GM19035 (cell line): ENCODE measurements around the gene MYL11.
A peak's percentile ranks its signal among the peaks of the same experiment; 100 is the strongest.

Source experiments
- ATAC-seq: cut with Tn5 transposase; IDR thresholded peaks from one replicate; pipeline ENCODE4 v1.9.1; 2021; ENCODE audit not compliant: unreplicated experiment

The MYL11 gene

GRCh38 chr16:30369938-30370455, 4.6 kb upstream of the MYL11 start:
- ATAC-seq = peak; percentile 4

- ATAC-seq = peak; percentile 82
Measured at GRCh38 chr16:30370456-30371247, 4.0 kb upstream of the MYL11 start, which contains the start of gene TBC1D10B. TBC1D10B (minus strand) TSS chr16:30370494; CDS start chr16:30370183, 311 bp downstream.

DNA sequence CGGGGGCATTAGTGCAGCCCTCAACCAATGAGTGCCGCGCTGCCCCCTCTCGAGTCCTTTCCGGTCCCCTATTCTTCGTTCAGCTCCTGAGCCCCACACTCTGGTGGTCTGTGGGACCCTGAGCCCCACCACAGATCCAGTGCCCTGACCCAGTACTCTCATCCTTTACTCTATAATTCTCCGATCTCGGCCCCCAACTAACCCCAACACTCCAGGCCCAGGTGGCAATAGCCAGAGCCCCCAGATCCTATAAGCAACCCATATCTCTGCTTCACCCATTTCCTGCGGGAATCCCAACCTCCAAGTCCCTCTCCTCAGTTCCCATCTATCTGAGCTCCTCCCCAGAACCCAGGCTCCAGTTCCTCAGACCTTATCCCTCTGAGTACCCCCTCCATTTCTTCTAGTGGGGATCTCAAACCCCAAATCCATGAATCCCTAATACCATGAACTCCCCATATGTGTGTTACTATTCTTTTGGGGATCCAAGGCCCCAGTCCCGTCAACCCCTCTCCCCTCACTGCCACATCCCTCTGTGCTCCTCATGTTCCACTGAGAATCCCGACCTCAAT, 3.3 kb upstream of the MYL11 start:
- ATAC-seq = no peak

DNA sequence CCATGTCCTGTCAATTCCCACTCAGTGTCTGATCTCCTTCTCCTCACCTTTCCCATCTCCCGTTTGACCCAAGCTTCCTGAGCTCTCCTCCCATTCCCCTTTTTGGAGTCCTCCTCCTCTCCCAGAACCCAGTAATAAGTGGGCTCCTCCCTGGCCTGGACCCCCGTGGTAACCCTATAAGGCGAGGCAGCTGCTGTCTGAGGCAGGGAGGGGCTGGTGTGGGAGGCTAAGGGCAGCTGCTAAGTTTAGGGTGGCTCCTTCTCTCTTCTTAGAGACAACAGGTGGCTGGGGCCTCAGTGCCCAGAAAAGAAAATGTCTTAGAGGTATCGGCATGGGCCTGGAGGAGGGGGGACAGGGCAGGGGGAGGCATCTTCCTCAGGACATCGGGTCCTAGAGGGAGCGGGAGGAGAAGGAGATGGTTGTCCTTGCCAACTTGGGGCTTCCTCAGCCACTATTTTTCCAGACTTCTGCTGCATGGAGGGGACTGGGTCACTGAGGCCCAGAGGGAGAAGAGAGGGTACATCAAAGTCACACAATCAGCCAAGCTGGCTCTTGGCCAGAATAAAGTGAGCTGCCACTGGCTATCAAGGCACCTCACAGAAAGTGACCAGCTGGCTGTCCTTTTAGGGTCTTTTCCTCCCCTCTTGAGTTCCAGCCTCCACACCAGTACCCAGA, 2.4 kb upstream of the MYL11 start:
- no peak for ATAC-seq

GRCh38 chr16:30372725-30373124, 1.9 kb upstream of the MYL11 start:
- ATAC-seq = no peak

DNA sequence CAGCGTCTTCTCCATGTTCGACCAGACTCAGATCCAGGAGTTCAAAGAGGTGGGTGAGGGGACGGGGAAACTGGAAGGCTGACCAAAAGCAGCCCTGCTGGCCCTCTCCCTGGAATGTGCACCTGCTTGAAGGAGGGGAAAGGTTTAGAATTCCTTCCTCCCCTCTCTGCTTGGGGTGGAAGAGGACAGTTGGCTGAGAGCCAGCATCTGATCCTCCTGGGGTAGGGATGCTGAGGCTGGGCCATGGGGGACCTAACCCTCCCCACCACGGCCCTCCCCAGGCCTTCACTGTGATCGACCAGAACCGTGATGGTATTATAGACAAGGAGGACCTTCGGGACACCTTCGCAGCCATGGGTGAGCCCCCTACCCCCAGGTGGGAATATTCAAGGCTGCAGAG, 1.3 kb downstream of the MYL11 start:
- ATAC-seq = no peak

DNA sequence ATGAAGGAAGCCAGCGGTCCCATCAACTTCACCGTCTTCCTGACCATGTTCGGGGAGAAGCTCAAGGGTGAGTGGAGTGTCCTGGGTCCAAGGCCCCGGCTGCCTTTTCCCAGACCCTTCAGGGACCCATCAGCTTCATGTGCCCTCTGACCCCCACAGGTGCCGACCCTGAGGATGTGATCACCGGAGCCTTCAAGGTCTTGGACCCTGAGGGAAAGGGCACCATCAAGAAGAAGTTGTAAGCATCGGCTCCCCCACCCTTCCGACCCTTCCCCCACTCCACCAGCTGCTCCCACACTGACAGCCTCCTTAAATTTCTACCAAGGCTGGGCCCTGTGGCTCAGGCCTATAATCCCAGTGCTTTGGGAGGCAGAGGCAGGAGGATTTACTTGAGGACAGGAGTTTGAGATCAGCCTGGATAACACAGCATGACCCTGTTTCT, 1.9 kb downstream of the MYL11 start:
- ATAC-seq = no peak

GRCh38 chr16:30377050-30377811, 2.6 kb downstream of the MYL11 start:
- ATAC-seq = peak; percentile 1

GRCh38 chr16:30377812-30378235, 3.2 kb downstream of the MYL11 start:
- peak; percentile 43 for ATAC-seq

DNA sequence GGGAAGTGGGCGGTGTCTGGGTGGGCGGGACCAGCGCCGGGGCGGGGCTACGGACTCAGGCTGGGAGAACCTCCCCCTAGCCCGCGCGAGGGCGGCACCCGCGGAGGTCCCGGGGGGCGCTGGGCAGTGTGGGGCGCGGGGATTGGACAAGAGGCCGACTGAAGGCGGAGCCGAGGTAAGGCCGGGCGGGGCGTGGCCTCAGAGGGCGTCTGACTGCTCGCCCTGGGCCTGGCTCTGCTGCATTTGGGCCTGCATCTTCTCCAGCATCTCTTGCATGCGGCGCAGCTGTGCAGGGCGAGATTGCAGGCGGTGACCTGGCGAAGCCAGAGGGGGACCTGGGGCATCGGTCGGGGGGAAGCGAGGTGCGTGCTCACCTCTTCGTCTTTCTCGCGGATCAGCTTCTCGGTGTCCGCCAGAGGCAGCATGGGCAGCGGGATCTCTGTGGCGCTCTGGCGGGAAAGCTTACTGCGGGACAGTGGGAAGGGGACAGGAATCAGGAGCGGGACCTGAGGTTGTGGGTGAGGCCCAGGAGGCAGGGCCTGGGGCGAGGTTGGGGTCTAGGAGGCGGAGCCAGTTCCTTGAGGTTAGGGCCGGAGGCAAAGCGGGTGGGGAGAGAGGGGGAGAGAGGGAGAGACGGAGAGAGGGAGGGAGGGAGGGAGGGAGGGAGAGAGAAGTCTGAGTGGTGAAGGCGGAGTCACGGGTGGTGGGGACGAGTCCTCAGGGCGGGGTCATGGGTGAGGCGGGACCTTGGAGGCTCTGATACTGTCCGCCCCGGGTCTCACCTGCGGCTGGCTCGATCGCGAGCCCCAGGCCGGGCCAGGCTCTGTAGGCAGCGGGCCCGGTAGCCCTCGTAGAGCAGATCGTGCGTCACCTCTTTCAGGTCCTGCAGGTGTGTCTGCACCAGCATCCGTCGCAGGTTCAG, 3.9 kb downstream of the MYL11 start:
- ATAC-seq = peak; percentile 89

DNA sequence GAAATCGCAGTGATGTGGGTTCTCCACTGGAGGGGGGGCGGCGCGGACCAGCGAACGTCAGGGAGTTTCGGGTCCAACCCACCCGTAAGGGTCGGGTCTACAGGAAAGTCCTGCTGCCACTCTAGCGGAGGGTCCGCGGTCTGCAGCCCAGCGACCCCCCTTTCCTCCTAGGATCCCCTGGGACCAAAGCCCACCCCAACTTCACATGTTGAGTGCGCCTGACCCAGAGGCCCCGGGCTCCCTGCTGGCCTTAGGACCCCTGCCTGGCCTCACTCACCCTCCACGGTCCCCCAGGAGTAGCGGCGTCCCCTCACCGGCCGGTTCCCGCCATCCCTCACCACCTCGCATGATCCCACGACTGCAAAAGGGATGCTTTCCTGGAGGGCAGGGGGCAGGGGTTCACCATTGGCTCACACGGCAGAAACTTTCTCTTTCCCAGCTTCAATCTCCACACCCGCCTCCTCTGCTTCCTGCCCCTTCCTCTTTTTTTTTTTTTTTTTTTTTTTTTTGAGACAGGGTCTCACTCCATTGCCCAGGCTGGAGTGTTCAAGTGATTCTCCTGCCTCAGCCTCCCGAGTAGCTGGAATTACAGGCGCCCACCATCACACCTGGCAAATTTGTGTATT, 4.7 kb downstream of the MYL11 start:
- ATAC-seq = no peak

- no peak for ATAC-seq
Measured at GRCh38 chr16:30380072-30380802, 5.6 kb downstream of the MYL11 start.

DNA sequence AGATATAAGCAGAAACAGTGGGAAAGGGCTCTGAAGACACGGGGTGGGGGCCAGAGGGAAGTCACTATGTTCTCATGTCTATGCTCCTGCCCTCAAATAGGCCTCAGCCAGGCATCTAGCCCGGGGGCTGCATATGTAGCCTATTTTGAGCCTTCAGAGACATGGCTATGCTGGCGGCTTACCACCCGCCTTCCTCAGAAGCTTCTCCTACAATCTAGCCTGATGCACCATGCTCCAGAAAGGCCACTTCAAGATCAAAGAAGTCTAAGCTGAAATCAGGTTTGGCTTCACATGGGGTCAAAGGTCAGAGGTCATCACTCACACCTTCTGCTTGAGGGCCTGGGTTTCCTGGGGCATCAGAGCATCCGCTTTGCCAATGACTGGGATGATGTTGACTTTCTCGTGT, 6.2 kb downstream of the MYL11 start:
- ATAC-seq = no peak

DNA sequence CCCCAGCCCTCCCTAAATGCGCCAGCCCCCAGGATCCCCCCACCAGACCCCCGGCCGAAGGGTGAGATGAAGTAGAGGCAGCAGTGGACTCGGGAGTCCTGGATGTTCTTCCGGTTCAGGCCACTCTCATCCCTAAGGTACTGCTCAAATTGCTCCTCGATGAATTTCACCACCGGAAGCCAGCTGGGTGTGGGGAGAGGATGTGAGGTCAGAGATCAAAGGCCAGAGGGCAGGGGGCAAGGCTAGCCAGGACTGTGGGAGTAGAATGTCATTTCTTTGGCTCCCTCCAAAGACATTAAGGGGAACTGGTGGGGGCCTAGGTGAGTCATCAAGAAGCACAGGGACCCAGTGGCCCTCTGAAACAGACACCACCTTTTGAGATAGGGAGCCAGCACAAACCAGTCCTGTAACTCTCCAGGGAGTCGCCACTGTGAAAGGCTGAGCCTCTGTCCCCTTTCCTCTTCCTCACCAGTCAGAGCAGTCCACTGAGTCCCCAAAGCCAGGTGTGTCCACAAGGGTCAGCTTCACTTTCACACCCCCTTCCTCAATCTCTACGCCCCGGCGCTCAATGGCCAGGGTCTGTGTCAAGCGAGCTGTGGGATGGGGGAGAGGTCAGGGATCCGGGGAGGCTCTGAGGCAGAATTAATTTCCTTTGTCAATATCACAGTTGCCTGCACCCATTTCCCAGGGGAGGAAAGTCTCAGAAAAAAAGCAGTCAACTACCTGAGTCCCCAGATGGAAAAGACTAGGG, 6.9 kb downstream of the MYL11 start:
- ATAC-seq = no peak

DNA sequence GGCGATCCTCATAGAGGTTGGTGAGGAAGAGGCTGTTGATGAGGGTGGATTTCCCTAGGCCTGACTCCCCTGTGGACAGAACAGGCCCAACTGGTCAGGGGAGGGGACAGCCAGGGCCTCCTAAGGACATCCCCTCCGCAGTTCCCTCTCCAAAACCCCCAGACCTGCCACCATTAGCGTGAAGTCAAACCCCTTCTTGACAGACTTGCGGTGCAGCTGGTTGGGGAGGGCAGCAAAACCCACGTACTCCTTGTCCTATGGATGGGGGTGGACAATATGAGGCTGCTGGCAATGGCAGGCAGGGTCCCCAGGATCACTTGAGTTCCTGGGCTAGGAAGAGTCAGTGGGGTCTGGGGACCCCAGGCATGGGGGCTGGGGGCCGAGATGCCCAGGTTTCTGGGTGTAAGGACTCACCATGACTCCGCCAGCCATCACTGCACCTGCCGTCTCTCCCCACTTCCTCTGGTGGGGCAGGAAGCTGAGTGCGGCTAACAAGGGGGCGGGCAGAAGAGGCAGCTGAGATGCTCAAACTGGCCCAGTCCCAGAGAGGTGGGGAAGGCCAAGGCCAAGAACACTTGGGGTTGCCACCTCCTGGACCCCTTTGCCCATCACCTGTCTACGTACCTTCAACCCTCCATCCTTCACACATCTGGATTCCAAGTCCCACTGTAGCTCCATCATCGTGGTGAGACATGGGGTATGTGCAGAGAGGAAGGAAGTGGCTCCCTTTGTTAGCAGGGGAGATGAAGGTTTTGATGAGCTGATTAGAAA, 7.7 kb downstream of the MYL11 start, which contains the start of gene SEPTIN1:
Gene SEPTIN1, minus strand, starts transcription at position 451 of the 771 bp plus-strand sequence. Its CDS starts 19 bp downstream, at position 432.
- ATAC-seq = no peak

GRCh38 chr16:30383521-30383920, 8.9 kb downstream of the MYL11 start:
- no peak for ATAC-seq

DNA sequence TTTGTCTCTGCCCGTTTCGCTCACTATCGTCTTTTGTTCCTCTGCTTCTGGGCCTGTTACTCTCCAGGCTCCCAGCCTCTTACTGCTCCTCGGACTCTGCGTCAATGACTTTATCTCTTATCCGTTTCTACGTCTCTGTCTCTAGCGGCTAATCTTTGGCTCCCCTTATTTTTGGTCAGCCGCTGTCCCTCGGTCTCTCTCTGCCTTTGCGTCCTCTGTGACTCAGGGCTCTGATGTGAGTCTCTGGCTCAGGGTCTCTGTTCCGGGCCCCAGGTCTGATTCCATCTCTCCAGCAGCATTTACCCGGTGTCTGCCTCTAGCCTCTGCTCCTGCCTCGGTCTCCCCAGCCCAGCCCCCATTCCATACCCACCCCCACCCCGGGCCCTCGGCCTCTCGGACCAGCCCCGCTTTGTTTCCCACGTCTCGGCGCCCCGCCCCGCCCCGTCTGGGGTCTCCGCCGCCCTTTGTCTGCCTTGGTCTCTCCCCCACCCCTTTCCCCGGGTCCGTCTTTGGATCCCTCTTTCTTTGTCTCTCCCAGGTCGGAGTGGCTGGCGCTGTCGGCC, 20.1 kb downstream of the MYL11 start:
- ATAC-seq = no peak
